WERI-Rb-1 (cell line): Measurements from ENCODE around the gene IFNK.

Source experiments
- DNase-seq: peaks from one replicate; pipeline ENCODE4 v3.0.0-alpha.2; 2020
- H3K27ac ChIP-seq: fragments of 250-450 bp; sonication (Bioruptor Pico); 2 replicates; pipeline ENCODE4 v1.5.1; 2020; ENCODE audit warnings: mild to moderate bottlenecking, moderate library complexity
- H3K27me3 ChIP-seq: fragments of 250-450 bp; sonication (Bioruptor Pico); 2 replicates; pipeline ENCODE4 v1.5.1; 2021; ENCODE audit warnings: mild to moderate bottlenecking, low read depth, moderate library complexity; ENCODE audit not compliant: insufficient read depth, severe bottlenecking
- H3K36me3 ChIP-seq: fragments of 250-450 bp; sonication (Bioruptor Pico); 2 replicates; pipeline ENCODE4 v1.5.1; 2020; ENCODE audit warnings: mild to moderate bottlenecking, moderate library complexity
- H3K4me3 ChIP-seq: 2 replicates; pipeline ENCODE4 v1.5.1; 2011; ENCODE audit warnings: low read depth, mild to moderate bottlenecking, control low read depth, low read length
- H3K9me3 ChIP-seq: fragments of 250-450 bp; sonication (Bioruptor Pico); 2 replicates; pipeline ENCODE4 v1.5.1; 2021; ENCODE audit warnings: mild to moderate bottlenecking, moderate library complexity; ENCODE audit not compliant: severe bottlenecking
- TF ChIP-seq, protein P1 (sequence below): IDR thresholded peaks from 2 replicates; pipeline ENCODE4 v1.5.1; 2011; ENCODE audit warnings: low read depth, mild to moderate bottlenecking, control low read depth, inconsistent platforms, low read length

IFNK gene, protein sequence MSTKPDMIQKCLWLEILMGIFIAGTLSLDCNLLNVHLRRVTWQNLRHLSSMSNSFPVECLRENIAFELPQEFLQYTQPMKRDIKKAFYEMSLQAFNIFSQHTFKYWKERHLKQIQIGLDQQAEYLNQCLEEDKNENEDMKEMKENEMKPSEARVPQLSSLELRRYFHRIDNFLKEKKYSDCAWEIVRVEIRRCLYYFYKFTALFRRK

DNA sequence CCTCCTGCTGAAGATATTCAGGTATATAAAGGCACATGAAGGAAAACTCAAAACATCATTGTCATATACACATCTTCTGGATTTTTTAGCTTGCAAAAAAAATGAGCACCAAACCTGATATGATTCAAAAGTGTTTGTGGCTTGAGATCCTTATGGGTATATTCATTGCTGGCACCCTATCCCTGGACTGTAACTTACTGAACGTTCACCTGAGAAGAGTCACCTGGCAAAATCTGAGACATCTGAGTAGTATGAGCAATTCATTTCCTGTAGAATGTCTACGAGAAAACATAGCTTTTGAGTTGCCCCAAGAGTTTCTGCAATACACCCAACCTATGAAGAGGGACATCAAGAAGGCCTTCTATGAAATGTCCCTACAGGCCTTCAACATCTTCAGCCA is at the start of gene IFNK:
Gene IFNK (plus strand): TSS at position 55 of the 400 bp plus-strand sequence. CDS start 47 bp downstream, at position 102.
- H3K4me3 ChIP-seq = no peak within 1 kb of the TSS
- no peak for DNase-seq

GRCh38 chr9:27474305-27474704 is 49.8 kb upstream of the IFNK start:
- no peak overlapping the region for H3K27ac ChIP-seq
- H3K36me3 ChIP-seq = no peaks in the 10 kb centered on the region
- H3K4me3 ChIP-seq = no peak overlapping the region
- no peaks in the 10 kb centered on the region for H3K27me3 ChIP-seq
- peaks cover 6% of the 10 kb centered on the region for H3K9me3 ChIP-seq
- TF ChIP-seq, protein P1, sequence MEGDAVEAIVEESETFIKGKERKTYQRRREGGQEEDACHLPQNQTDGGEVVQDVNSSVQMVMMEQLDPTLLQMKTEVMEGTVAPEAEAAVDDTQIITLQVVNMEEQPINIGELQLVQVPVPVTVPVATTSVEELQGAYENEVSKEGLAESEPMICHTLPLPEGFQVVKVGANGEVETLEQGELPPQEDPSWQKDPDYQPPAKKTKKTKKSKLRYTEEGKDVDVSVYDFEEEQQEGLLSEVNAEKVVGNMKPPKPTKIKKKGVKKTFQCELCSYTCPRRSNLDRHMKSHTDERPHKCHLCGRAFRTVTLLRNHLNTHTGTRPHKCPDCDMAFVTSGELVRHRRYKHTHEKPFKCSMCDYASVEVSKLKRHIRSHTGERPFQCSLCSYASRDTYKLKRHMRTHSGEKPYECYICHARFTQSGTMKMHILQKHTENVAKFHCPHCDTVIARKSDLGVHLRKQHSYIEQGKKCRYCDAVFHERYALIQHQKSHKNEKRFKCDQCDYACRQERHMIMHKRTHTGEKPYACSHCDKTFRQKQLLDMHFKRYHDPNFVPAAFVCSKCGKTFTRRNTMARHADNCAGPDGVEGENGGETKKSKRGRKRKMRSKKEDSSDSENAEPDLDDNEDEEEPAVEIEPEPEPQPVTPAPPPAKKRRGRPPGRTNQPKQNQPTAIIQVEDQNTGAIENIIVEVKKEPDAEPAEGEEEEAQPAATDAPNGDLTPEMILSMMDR = no peak
- no peak for DNase-seq

More for the DNA sequence above, at the start of gene IFNK:
- H3K27ac ChIP-seq = no peak within 1 kb of the TSS
- H3K27me3 ChIP-seq = no peaks in the 10 kb centered on the region
- TF ChIP-seq, protein P1 = no peak
- H3K36me3 ChIP-seq = no peaks in the 10 kb centered on the region
- H3K9me3 ChIP-seq = no peaks in the 10 kb centered on the region

GRCh38 chr9:27475057-27475595 is 49.0 kb upstream of the IFNK start:
- Histone ChIP-seq H3K27ac (no peak overlapping the region), H3K4me3 (no peak overlapping the region), H3K9me3 (peaks cover 6% of the 10 kb centered on the region), H3K27me3 (no peaks in the 10 kb centered on the region), H3K36me3 (no peaks in the 10 kb centered on the region)
- TF ChIP-seq, protein P1 = no peak
- no peak for DNase-seq

GRCh38 chr9:27476870-27477515 is 47.1 kb upstream of the IFNK start:
- H3K9me3 ChIP-seq = peaks cover 6% of the 10 kb centered on the region
- no peaks in the 10 kb centered on the region for H3K36me3 ChIP-seq
- no peak overlapping the region for H3K27ac ChIP-seq
- TF ChIP-seq, protein P1 = no peak
- no peak overlapping the region for H3K4me3 ChIP-seq
- no peaks in the 10 kb centered on the region for H3K27me3 ChIP-seq
- no peak for DNase-seq

GRCh38 chr9:27478322-27478721 is 45.8 kb upstream of the IFNK start:
- no peak for DNase-seq
- Histone ChIP-seq H3K36me3 (no peaks in the 10 kb centered on the region), H3K4me3 (no peak overlapping the region), H3K27ac (no peak overlapping the region), H3K27me3 (no peaks in the 10 kb centered on the region), H3K9me3 (peaks cover 6% of the 10 kb centered on the region)
- TF ChIP-seq, protein P1 = no peak
